Lower lobe of right lung (tissue), 2 donors: ENCODE measurements around the gene ZFYVE28. TPM values are rescaled to one million over a fixed set of nuclear protein-coding genes. Genes with fewer than 3 reads are reported as not detected.

Experiments
- ATAC-seq, 2 donors: fragments of 200-7000 bp; cut with Tn5 transposase; one replicate each; pipeline ENCODE4 v1.9.1; 2020 to 2022; ENCODE audit warnings: mild to moderate bottlenecking in 2 of 2, moderate library complexity in 2 of 2
- DNase-seq: peaks from one replicate; pipeline ENCODE4 v3.0.0-alpha.2; 2020
- H3K27ac ChIP-seq: fragments of 200-600 bp; one replicate; pipeline ENCODE4 v1.8.0; 2022
- H3K27me3 ChIP-seq: fragments of 200-600 bp; one replicate; pipeline ENCODE4 v1.8.0; 2022; ENCODE audit warnings: low read depth
- H3K36me3 ChIP-seq: fragments of 200-600 bp; one replicate; pipeline ENCODE4 v1.8.0; 2022; ENCODE audit warnings: mild to moderate bottlenecking
- H3K4me1 ChIP-seq: fragments of 200-600 bp; one replicate; pipeline ENCODE4 v1.8.0; 2022
- H3K4me3 ChIP-seq: fragments of 200-600 bp; one replicate; pipeline ENCODE4 v1.8.0; 2022; ENCODE audit warnings: mild to moderate bottlenecking
- H3K9me3 ChIP-seq: fragments of 200-600 bp; one replicate; pipeline ENCODE4 v1.8.0; 2022
- intact Hi-C: fragments of 100-400 bp; cut with DNase I; formaldehyde crosslinking; loops from one replicate; pipeline ENCODE4 v1.11.0; 2022
- total RNA-seq: library from RNA; stranded (reverse); fragmentation: NEBNext Ultra II Directional; extraction: Animal tissue kit (Norgen Biotek cat#: 25700); gene quantifications from one replicate; pipeline ENCODE4 v1.2.1, GENCODE V29; 2021
- TF ChIP-seq, protein P1 (sequence below): fragments of 200-600 bp; IDR thresholded peaks from one replicate; pipeline ENCODE4 v1.8.0; 2022; ENCODE audit warnings: antibody characterized with exemption, mild to moderate bottlenecking
- donor health status: DM: no; HTN: yes; CAD: no; lungs with severe emphysema.

The ZFYVE28 gene
- total RNA-seq, 1 donor from 2014 or later = 12.9 TPM

DNA sequence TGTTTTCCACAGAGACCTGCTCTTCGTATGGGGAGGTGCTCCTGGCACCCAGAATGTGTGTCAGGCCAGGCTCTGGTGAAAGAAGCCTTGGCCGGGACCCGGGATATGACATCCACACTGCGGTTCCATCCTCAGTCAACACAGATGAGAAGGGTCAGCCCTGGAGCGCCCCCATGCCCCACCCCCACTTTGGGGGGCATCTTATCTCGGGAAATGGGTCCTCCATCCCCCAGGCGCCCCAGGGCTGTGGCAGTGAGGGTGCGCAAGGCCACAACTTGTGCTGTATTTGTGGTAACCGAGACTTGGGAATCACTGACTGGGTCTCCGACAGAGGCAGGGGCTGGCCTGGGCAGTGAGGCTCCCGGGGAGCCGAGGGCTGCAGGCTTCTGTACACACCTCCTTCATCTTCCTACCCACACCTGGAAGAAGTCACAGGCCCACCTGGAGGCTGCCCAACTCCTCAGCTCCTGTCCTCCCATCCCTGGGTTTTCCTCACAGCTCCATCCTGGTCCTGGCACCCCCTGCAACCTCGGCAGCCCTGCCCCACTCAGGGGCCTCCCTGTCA, 8.3 kb upstream of the ZFYVE28 start:
- DNase-seq (no peak), ATAC-seq (no peak)
- intact Hi-C loops = no loop called here

DNA sequence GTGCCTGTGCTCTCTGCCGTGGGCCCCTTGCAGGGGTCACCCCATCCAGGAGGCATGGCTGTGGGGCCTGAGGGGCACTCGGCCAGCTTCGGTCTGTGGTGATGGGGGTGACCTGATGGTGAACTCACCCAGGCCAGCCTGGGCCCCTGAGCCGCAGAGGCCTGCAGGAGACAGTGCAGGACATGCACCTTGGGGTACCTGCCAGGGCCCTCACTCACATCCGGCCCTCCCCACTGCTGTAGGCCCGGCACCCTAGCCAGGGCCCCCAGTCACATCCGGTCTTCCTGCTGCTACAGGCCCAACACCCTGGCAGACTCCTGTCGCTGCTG, 7.6 kb upstream of the ZFYVE28 start:
- peaks cover 19% of the 10 kb centered on the region for H3K27me3 ChIP-seq
- peaks cover 3% of the 10 kb centered on the region for H3K9me3 ChIP-seq
- no peaks in the 10 kb centered on the region for H3K36me3 ChIP-seq
- H3K27ac ChIP-seq = no peak overlapping the region
- DNase-seq (no peak), ATAC-seq (no peak)
- H3K4me1 ChIP-seq = no peaks in the 10 kb centered on the region
- H3K4me3 ChIP-seq = no peak overlapping the region
- TF ChIP-seq, protein P1, sequence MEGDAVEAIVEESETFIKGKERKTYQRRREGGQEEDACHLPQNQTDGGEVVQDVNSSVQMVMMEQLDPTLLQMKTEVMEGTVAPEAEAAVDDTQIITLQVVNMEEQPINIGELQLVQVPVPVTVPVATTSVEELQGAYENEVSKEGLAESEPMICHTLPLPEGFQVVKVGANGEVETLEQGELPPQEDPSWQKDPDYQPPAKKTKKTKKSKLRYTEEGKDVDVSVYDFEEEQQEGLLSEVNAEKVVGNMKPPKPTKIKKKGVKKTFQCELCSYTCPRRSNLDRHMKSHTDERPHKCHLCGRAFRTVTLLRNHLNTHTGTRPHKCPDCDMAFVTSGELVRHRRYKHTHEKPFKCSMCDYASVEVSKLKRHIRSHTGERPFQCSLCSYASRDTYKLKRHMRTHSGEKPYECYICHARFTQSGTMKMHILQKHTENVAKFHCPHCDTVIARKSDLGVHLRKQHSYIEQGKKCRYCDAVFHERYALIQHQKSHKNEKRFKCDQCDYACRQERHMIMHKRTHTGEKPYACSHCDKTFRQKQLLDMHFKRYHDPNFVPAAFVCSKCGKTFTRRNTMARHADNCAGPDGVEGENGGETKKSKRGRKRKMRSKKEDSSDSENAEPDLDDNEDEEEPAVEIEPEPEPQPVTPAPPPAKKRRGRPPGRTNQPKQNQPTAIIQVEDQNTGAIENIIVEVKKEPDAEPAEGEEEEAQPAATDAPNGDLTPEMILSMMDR = no peak
- intact Hi-C loops = no loop called here

More for the DNA sequence above, 8.3 kb upstream of the ZFYVE28 start:
- TF ChIP-seq, protein P1 = no peak
- Histone ChIP-seq H3K27ac (no peak overlapping the region), H3K36me3 (no peaks in the 10 kb centered on the region), H3K4me1 (no peaks in the 10 kb centered on the region), H3K27me3 (peaks cover 16% of the 10 kb centered on the region), H3K4me3 (no peak overlapping the region), H3K9me3 (peaks cover 3% of the 10 kb centered on the region)

DNA sequence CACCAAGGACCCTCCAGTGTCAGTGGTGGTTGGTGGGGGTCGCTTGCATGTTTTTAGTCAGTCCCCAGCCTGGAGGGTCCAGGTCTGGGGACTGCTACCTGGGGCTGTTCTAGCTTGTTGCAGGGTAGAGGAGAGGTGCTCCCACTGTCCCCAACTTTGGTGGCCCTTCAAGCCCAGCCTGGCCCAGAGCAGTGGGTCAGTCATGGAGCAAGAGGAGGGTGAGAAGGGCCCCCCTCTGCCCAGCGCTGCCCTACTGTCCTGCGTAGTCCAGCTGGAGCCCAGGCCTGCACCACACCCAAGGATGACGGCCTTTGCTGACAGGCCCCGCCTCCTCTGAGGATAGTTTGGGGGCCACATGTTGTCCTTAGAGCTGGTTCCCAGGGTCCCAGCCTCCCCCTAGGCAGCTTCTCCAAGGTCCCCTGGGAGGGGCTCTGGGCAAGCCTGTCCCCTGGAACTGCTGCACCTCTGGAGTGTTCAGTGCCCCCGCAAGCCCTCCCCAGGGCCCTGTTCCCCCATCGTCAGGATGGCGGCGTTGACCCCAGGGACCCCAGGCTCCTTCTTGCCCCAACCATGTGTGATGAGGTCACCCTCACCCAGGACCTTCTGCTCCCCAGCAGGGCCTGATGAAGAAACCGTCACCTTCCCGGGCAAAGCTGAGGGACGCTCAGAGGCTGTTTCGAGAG, 7.1 kb upstream of the ZFYVE28 start:
- H3K4me3 ChIP-seq = no peak overlapping the region
- intact Hi-C loops = no loop called here
- no peaks in the 10 kb centered on the region for H3K4me1 ChIP-seq
- ATAC-seq = peak in 1 of 2 donors; percentile 11
- H3K27me3 ChIP-seq = peaks cover 22% of the 10 kb centered on the region
- peaks cover 1% of the 10 kb centered on the region for H3K9me3 ChIP-seq
- no peaks in the 10 kb centered on the region for H3K36me3 ChIP-seq
- TF ChIP-seq, protein P1 = no peak
- no peak overlapping the region for H3K27ac ChIP-seq
- no peak for DNase-seq

DNA sequence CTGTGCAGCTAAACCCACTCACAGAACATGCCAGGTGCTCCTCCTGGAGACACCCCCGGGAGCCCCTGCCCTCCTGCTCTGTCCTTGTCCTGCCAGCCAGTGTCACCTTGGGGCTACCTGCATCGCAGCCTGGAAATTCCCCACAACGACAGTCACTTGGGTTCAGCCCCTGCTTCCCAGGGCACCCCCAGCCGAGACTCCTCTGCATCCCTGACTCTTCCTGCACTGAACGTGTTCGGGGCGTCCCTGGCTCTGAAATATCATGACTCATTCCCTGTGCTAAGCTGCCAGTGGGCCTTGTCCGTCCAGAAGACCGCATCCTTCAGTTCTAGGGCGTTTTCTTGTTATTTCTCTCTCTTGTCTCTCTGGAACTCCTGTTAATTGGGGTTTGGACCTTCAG, 6.1 kb upstream of the ZFYVE28 start:
- Histone ChIP-seq H3K4me3 (no peak overlapping the region), H3K36me3 (no peaks in the 10 kb centered on the region), H3K27me3 (peaks cover 26% of the 10 kb centered on the region), H3K9me3 (no peaks in the 10 kb centered on the region), H3K27ac (no peak overlapping the region), H3K4me1 (peaks cover 2% of the 10 kb centered on the region)
- ATAC-seq (no peak), DNase-seq (peak; percentile 42)
- intact Hi-C loops = no loop called here
- TF ChIP-seq, protein P1 = no peak

DNA sequence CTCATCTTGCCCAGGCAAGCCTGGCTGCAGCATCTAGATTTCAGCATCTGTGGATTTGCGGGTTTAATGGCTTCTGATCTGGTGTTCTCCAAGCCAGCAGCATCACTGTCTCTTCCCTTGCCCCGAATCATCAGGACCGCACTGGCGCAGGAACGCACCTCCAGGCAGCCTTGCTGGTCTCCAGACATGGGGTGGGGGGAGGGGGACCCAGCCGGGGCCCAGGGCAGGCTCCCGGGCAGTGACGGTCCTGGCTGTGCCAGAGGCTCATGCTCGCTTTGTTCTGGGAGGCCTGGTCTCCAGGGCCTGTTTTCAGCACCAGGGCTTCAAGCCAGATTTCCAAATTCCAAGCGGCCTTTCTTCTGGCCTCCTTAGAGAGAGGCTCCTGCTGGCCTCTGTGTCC, 5.2 kb upstream of the ZFYVE28 start:
- H3K4me3 ChIP-seq = no peak overlapping the region
- H3K9me3 ChIP-seq = no peaks in the 10 kb centered on the region
- H3K27me3 ChIP-seq = peaks cover 26% of the 10 kb centered on the region
- H3K36me3 ChIP-seq = no peaks in the 10 kb centered on the region
- DNase-seq (no peak), ATAC-seq (no peak)
- TF ChIP-seq, protein P1 = no peak
- intact Hi-C loops = no loop called here
- H3K27ac ChIP-seq = no peak overlapping the region
- H3K4me1 ChIP-seq = peaks cover 7% of the 10 kb centered on the region
